ENCODE data around the gene TRPM2. TPM values are rescaled to one million over a fixed set of nuclear protein-coding genes. Genes with fewer than 3 reads are reported as not detected.

TRPM2 gene
- total RNA-seq, 1 donor from 2014 or later = 0.07 TPM

- peaks cover 18% of the 10 kb centered on the region for H3K27me3 Mint-ChIP-seq
- no peaks in the 10 kb centered on the region for H3K36me3 Mint-ChIP-seq
- no peak overlapping the region for H3K4me3 Mint-ChIP-seq
- no peak for DNase-seq (ENCODE audit: extremely low spot score, unreplicated experiment)
- H3K27ac Mint-ChIP-seq = no peak overlapping the region
- H3K9me3 Mint-ChIP-seq = no peaks in the 10 kb centered on the region
- TF ChIP-seq, protein P1, sequence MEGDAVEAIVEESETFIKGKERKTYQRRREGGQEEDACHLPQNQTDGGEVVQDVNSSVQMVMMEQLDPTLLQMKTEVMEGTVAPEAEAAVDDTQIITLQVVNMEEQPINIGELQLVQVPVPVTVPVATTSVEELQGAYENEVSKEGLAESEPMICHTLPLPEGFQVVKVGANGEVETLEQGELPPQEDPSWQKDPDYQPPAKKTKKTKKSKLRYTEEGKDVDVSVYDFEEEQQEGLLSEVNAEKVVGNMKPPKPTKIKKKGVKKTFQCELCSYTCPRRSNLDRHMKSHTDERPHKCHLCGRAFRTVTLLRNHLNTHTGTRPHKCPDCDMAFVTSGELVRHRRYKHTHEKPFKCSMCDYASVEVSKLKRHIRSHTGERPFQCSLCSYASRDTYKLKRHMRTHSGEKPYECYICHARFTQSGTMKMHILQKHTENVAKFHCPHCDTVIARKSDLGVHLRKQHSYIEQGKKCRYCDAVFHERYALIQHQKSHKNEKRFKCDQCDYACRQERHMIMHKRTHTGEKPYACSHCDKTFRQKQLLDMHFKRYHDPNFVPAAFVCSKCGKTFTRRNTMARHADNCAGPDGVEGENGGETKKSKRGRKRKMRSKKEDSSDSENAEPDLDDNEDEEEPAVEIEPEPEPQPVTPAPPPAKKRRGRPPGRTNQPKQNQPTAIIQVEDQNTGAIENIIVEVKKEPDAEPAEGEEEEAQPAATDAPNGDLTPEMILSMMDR (conservative IDR thresholded peaks at IDR 0.05) = no peak
- peaks cover 6% of the 10 kb centered on the region for H3K4me1 Mint-ChIP-seq (ENCODE audit: unreplicated experiment)
Observed at GRCh38 chr21:44448651-44449131, 95.3 kb downstream of the TRPM2 start.

GRCh38 chr21:44449473-44450363, 96.3 kb downstream of the TRPM2 start:
- Mint-ChIP-seq H3K27me3 (peaks cover 18% of the 10 kb centered on the region), H3K36me3 (no peaks in the 10 kb centered on the region), H3K27ac (no peak overlapping the region), H3K9me3 (no peaks in the 10 kb centered on the region), H3K4me1 (ENCODE audit: unreplicated experiment) (peaks cover 6% of the 10 kb centered on the region), H3K4me3 (no peak overlapping the region)
- TF ChIP-seq, protein P1 (conservative IDR thresholded peaks at IDR 0.05) = no peak
- DNase-seq (ENCODE audit: extremely low spot score, unreplicated experiment) = no peak

DNA sequence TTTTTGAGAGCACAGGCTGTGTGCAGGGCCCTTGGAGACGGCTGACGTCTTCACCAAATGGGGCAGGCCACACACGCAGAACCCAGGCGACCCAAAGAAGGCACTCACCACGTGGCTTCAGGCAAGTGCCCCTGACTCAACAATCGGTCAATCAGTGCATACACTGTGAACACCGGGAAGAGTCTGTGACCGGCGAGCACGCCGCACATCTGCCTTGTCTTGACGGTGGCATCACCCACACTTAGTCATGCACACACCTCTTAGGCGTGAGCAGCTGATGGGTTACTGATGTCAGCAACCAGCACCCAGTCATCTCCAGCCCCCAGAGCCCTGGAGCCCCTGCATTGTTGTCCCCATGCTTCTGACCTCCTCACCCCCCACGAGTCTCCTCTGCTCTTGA, 97.0 kb downstream of the TRPM2 start:
- H3K36me3 Mint-ChIP-seq = no peaks in the 10 kb centered on the region
- H3K4me3 Mint-ChIP-seq = no peak overlapping the region
- H3K4me1 Mint-ChIP-seq (ENCODE audit: unreplicated experiment) = peaks cover 6% of the 10 kb centered on the region
- no peak overlapping the region for H3K27ac Mint-ChIP-seq
- H3K27me3 Mint-ChIP-seq = peaks cover 18% of the 10 kb centered on the region
- DNase-seq (ENCODE audit: extremely low spot score, unreplicated experiment) = no peak
- TF ChIP-seq, protein P1 (conservative IDR thresholded peaks at IDR 0.05) = no peak
- H3K9me3 Mint-ChIP-seq = no peaks in the 10 kb centered on the region

DNA sequence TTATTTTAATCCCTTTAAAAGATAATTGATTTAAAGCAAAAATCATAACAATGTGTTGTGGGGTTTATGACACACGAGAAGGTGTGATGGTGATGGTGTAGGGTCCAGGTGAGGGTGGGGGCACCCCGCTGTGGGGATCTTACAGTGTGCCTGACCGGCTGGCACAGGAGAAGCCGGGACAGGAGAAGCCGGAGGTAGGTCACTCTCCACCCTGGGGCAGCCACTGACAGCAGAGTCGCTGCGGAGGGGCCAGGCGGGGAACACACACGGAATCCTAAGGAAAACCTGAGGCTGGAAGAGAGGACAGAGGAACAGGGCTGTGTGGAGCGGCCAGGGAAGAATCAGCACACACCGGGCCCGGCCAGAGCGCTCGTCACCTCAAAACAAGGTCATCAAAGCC, 97.6 kb downstream of the TRPM2 start:
- DNase-seq (ENCODE audit: extremely low spot score, unreplicated experiment) = no peak
- Mint-ChIP-seq H3K36me3 (no peaks in the 10 kb centered on the region), H3K4me3 (no peak overlapping the region), H3K27me3 (peaks cover 18% of the 10 kb centered on the region), H3K9me3 (no peaks in the 10 kb centered on the region), H3K27ac (no peak overlapping the region), H3K4me1 (ENCODE audit: unreplicated experiment) (peaks cover 6% of the 10 kb centered on the region)
- TF ChIP-seq, protein P1 (conservative IDR thresholded peaks at IDR 0.05) = no peak

- H3K4me1 Mint-ChIP-seq (ENCODE audit: unreplicated experiment) = peaks cover 6% of the 10 kb centered on the region
Observed at GRCh38 chr21:44453120-44453519, 99.7 kb downstream of the TRPM2 start.

More at GRCh38 chr21:44453120-44453519, 99.7 kb downstream of the TRPM2 start:
- Mint-ChIP-seq H3K36me3 (no peaks in the 10 kb centered on the region), H3K27ac (no peak overlapping the region), H3K27me3 (peaks cover 18% of the 10 kb centered on the region), H3K4me3 (no peak overlapping the region), H3K9me3 (no peaks in the 10 kb centered on the region)
- TF ChIP-seq, protein P1 (conservative IDR thresholded peaks at IDR 0.05) = no peak
- no peak for DNase-seq (ENCODE audit: extremely low spot score, unreplicated experiment)
